NT2/D1 (cell line): ENCODE data around the gene CEP131.

Experiments
- DNase-seq: peaks from one replicate; pipeline ENCODE4 v3.0.0-alpha.2; 2011; ENCODE audit warnings: low read depth, low spot score
- H3K27me3 ChIP-seq: 2 replicates; pipeline ENCODE4 v1.6.0; 2011; ENCODE audit warnings: mild to moderate bottlenecking; ENCODE audit not compliant: insufficient read length, insufficient read depth
- H3K36me3 ChIP-seq: 2 replicates; pipeline ENCODE4 v1.6.1; 2011; ENCODE audit warnings: mild to moderate bottlenecking, low read length, mixed read lengths; ENCODE audit not compliant: insufficient read depth, insufficient read length
- H3K4me1 ChIP-seq: 2 replicates; pipeline ENCODE4 v1.5.1; 2011; ENCODE audit not compliant: insufficient read depth, insufficient read length
- H3K4me3 ChIP-seq: 2 replicates; pipeline ENCODE4 v1.5.1; 2011; ENCODE audit warnings: low read depth; ENCODE audit not compliant: insufficient read length
- H3K9ac ChIP-seq: 2 replicates; pipeline ENCODE4 v1.6.0; 2011; ENCODE audit warnings: low read depth; ENCODE audit not compliant: insufficient read length
- H3K9me3 ChIP-seq: 2 replicates; pipeline ENCODE4 v1.5.1; 2011; ENCODE audit warnings: mild to moderate bottlenecking, low read length; ENCODE audit not compliant: insufficient read depth
- SUZ12 ChIP-seq: IDR thresholded peaks from 2 replicates; pipeline ENCODE4 v1.6.1; 2011; ENCODE audit not compliant: insufficient read length, insufficient read depth; ENCODE audit errors: extremely low read depth
- YY1 ChIP-seq: IDR thresholded peaks from 2 replicates; pipeline ENCODE4 v1.6.1; 2011; ENCODE audit not compliant: insufficient read length, insufficient read depth
- ZNF274 ChIP-seq: IDR thresholded peaks from 2 replicates; pipeline ENCODE4 v1.6.1; 2011; ENCODE audit warnings: mild to moderate bottlenecking, low read depth, low read length

The CEP131 gene

GRCh38 chr17:81251094-81251708, 28.4 kb upstream of the CEP131 start:
- H3K36me3 ChIP-seq: peaks cover 55% of the 10 kb centered on the region
- H3K4me1 ChIP-seq: peaks cover 35% of the 10 kb centered on the region
- no peak for DNase-seq
- H3K4me3 ChIP-seq: no peak overlapping the region
- no peaks in the 10 kb centered on the region for H3K9me3 ChIP-seq
- no peaks in the 10 kb centered on the region for H3K27me3 ChIP-seq
- no peak for TF ChIP-seq YY1
- TF ChIP-seq ZNF274: no peak
- TF ChIP-seq SUZ12: no peak
- H3K9ac ChIP-seq: no peak overlapping the region

DNA sequence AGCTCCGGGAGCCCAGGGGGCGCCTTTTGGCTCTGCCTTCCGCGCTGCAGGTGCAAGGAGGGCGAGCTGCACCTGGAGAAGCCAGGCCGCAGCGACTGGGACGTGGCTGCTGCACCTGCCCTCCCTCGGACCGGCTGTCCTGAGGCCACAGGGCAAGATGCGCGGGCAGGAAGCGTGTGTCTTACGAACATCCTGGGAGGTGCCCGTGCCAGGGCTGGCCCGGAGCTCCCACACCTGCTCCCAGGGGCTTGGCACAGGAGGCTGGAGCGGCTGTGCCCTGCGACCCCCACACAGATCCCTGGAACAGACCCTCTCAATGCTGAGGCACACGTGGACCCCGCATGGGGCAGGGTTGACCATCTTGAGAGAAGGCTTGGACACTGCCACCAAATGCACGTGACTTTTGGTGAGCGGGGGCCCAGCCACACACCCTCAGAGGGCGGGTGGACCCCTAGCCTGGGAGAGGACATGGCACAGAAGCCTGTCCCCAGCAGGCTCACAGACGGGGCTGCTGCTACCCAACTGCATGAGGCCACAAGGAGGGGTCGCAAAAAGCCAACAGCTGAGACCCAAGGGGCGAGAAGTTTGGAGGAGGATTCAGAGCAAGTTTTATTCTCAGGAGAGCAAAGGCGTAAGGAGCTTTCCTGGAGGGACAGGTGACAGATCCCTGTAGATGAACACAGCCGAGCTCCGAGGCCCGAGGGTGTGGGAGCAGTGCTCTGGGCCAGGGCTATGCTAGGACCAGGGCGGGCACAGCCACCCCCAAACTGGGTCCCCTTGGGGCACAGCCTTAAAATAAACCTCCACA, 27.7 kb upstream of the CEP131 start:
- no peak for TF ChIP-seq SUZ12
- no peak for TF ChIP-seq YY1
- no peak for TF ChIP-seq ZNF274
- no peaks in the 10 kb centered on the region for H3K9me3 ChIP-seq
- peaks cover 59% of the 10 kb centered on the region for H3K36me3 ChIP-seq
- no peak for DNase-seq
- H3K27me3 ChIP-seq: no peaks in the 10 kb centered on the region
- H3K9ac ChIP-seq: no peak overlapping the region
- peaks cover 33% of the 10 kb centered on the region for H3K4me1 ChIP-seq
- no peak overlapping the region for H3K4me3 ChIP-seq

DNA sequence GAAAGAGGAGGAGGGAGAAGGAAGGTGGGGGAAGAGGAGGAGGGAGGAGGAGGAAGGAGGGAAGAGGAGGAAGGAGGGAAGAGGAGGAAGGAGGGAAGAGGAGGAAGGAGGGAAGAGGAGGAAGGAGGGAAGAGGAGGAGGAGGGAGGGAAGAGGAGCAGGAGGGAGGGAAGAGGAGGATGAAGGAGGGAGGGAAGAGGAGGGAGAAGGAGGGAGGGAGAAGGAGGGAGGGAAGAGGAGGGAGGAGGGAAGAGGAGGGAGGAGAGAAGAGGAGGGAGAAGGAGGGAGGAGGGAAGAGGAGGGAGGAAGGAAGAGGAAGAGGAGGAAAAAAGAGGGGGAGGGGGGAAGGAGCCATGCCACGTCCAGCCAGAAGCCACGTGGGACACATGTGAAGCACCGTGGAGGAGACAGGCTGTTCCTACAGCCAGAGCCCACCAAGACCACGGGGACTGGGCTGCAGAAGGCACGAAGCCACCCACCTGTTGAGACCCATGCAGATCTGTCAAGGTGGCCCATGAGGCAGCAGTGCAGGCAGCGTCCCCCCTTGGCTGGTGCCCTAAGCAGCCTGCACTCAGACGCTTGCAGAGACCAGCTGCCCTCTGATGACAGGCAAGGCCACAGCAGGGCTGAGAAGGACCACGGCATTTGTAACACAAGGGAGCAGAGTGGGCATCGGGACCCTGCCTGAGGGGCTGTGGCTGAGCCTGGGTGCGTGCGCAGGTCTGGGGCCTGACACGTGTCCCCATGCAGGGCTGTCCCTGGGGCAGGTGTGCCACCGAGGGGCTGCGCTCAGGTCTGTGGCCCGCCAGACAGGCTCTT, 26.7 kb upstream of the CEP131 start:
- H3K9me3 ChIP-seq: no peaks in the 10 kb centered on the region
- TF ChIP-seq SUZ12: no peak
- no peak for TF ChIP-seq ZNF274
- TF ChIP-seq YY1: no peak
- no peak for DNase-seq
- H3K36me3 ChIP-seq: peaks cover 66% of the 10 kb centered on the region
- no peaks in the 10 kb centered on the region for H3K27me3 ChIP-seq
- H3K4me3 ChIP-seq: no peak overlapping the region
- peaks cover 34% of the 10 kb centered on the region for H3K4me1 ChIP-seq
- H3K9ac ChIP-seq: no peak overlapping the region

- Histone ChIP-seq H3K4me3 (no peak overlapping the region), H3K27me3 (no peaks in the 10 kb centered on the region), H3K4me1 (peaks cover 37% of the 10 kb centered on the region), H3K36me3 (peaks cover 66% of the 10 kb centered on the region), H3K9me3 (no peaks in the 10 kb centered on the region), H3K9ac (no peak overlapping the region)
- DNase-seq: no peak
- TF ChIP-seq YY1: no peak
- no peak for TF ChIP-seq SUZ12
- TF ChIP-seq ZNF274: no peak
Measured at GRCh38 chr17:81248649-81249048, 25.9 kb upstream of the CEP131 start.

DNA sequence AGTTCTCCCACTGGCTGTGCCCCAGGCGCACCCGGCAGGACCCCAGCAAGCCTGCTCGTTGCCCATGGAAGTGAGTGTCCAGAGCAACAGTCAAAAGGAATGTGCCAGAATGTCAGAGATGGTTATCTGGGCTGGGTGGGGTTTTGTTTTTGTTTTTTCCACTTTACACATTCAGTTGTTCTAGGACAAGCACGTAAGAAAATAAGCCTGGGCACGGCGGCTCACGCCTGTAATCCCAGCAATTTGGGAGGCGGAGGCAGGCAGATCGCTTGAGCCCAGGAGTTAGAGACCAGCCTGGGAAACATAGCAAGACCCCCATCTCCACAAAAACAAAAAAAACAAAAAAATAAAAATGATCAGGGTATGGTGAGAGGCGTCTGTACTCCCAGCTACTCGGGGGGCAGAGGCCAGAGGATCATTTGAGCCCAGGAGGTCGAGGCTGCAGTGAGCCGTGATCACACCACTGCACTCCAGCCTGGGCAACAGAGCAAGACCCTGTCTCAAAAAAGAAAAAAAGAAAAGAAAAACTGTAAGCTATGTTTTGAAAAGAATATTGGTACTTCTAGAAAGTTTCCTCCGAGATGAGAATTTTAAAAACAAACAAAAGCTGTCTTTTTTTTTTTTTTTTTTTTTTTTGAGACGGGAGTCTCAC, 24.7 kb upstream of the CEP131 start:
- no peak for DNase-seq
- Histone ChIP-seq H3K9ac (no peak overlapping the region), H3K27me3 (no peaks in the 10 kb centered on the region), H3K36me3 (peaks cover 67% of the 10 kb centered on the region), H3K4me3 (no peak overlapping the region), H3K9me3 (no peaks in the 10 kb centered on the region), H3K4me1 (peaks cover 37% of the 10 kb centered on the region)
- TF ChIP-seq YY1 (no peak), SUZ12 (no peak), ZNF274 (no peak)

- TF ChIP-seq ZNF274: no peak
- TF ChIP-seq SUZ12: no peak
- TF ChIP-seq YY1: no peak
- Histone ChIP-seq H3K4me3 (no peak overlapping the region), H3K27me3 (no peaks in the 10 kb centered on the region), H3K9ac (no peak overlapping the region), H3K36me3 (peaks cover 66% of the 10 kb centered on the region), H3K4me1 (peaks cover 37% of the 10 kb centered on the region), H3K9me3 (no peaks in the 10 kb centered on the region)
- DNase-seq: no peak
Measured at GRCh38 chr17:81246679-81247338, 24.0 kb upstream of the CEP131 start.
